Measurements from ENCODE around the gene MTMR11.
"Not testable (repeated sequence)": the region's sequence is repeated elsewhere in the genome, so short reads cannot be mapped to it uniquely, and the experiment has no call there.

The MTMR11 gene

GRCh38 chr1:149936170-149936991 is at the start of gene MTMR11:
Gene MTMR11, minus strand, starts transcription at chr1:149936879. Its CDS starts 232 bp downstream, at chr1:149936647.
- peak in 1 of 2 experiments; percentile 41 for DNase-seq

DNA sequence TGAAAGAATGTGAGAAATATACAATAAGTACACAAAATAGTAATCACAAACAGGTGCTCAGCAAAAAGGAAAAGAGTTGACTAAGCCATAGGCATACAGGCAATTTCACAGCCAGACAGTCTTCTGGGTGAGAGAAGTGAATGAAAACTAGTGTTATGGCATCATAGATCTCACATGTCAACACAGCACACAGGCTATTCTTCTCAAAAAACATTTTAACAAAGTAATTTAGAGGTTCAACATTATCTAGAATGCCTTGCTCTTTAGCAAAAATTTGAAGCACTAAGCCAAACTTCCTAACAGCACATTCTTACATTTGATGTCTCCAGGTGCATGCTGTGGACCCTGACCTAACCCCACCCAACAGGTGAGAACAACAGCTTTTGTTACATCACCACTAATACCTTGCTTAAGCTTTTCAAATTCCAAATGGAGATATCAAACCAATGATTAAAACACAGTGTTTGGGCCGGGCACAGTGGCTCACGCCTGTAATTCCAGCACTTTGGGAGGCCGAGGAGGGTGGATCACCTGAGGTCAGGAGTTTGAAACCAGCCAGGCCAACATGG is 43.4 kb upstream of the MTMR11 start:
- DNase-seq, result no peak

DNA sequence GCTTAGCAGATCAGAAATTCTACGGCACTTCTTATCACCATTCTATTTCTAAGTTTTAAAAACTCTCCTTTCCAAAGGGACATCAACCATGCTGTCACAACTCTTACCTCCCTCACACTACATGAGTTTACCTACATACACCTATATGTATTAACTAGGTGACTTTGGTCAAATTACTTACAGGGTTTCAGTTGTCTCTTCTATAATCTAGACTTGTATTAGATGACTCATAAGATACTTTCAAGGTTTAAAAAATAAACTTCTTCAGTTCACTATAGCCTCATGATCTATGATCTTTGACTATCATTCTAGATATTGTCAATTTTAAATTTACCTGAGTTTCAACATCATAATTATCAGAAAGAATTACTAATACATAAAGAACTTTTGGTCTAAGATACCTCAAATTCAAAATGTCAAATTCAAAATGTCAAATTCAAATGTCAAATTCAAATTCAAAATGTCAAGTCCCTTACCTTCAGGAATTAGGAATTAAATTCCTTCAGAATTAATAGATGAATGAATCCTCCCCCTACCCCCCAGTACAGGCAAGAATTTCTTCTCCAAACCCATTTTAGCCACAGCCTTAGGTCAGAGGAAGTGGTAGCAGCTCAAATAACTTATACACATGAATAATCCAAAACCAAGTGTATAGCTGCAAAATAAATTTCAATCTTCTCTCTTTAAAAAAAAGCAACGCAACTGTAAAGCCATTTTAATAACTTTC is 42.7 kb upstream of the MTMR11 start:
- DNase-seq, result no peak

DNA sequence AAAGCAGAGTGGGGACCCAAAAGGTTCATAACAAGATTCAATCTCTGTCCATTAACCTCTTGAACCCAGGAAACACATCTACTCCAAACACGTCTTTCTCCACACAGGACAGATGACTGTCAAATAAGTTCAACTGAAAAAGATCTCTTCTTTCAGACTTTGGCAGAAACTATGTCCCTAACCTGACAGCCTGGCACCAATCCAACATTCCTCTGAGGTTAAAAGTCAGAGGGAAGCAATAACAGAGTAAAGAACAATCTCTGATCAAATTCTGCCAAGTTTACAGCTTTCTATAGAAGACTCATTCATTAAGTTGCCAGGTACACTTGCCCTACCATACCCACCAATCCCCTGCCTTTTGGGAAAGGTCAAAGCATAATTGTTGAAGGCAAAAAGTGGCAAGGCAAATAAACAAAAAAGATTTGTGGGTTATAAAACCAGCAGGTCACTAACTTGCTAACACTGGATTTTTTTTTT is 41.9 kb upstream of the MTMR11 start:
- no peak for DNase-seq

GRCh38 chr1:149977345-149977744 is 40.7 kb upstream of the MTMR11 start:
- no peak for DNase-seq

DNA sequence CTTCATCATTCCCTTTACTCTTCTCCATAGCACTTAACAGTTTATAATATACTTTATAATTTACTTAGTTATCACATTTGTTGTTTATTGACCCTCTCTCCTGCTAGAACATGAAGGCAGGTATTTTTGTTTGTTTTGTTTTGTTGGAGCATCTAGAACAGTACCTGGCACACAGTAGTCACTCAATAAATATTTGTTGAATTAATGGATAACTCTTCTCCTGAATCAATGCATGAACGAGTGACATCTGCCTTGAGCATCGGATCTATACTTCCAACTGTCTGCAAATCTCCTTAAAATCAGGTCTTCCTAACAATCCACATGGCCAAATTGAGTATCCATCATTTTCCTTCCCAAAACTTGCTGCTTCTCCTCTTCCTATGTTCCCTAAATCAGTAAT is 35.9 kb upstream of the MTMR11 start:
- no peak for DNase-seq

- DNase-seq, result no peak
Measured at GRCh38 chr1:149967646-149968045, 31.0 kb upstream of the MTMR11 start.

DNA sequence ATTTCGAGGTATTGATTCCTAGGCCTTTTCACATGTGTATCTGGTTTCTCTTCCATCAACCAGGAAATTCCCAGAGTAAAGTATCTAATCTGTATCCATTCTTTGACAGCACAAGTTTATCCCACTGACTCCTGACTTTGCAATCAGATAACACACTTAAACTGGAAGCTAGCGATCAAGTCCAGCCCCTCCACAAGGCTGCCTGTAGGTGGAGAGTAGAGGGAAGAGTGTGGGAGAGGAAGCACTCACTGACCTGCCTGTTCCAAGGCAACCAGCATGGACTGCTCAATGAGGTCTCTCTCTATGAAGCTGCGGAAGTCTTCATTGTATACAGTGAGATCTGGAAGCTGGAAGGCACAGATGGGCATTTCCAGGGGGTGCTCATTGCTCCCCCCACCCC is 30.4 kb upstream of the MTMR11 start:
- DNase-seq, result no peak

DNA sequence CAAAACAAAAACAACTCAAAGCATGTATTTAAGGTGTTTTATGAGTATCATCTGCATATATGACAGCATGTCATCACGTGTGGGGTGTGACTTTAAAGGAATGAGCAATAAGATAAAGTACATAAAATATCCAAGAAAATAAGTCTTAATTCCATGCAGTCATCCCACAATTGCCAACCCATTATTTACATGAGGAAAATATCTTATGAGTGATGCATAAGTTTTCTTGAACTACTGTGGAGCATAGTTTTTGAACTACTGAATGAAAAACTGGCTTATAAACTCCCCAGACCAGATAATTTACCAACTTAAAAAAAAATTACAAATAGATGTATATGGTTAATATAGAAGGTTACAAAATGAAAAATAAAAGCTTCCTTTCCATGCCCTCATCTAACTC is 29.7 kb upstream of the MTMR11 start:
- no peak for DNase-seq

DNA sequence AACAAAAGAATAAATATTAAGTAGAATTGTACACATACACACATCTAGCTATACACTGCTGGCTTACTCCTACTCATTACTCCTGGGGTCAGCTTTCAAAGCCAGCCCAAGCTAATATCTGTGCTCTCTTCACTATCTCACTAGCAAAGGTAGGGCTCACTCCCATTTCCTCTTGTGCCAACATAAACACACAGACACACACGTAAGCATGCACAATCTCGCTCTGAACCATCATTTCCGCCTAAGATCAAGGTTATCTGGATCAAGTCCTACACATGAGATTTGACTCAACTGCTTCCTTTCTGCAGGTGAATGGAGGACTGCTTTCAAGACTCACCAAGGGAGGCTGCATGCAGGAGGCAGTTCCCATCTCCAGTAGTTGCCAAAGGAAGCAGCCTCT is 28.8 kb upstream of the MTMR11 start:
- DNase-seq, result no peak

- DNase-seq, result no peak
Measured at GRCh38 chr1:149963358-149963757, 26.7 kb upstream of the MTMR11 start.

- no peak for DNase-seq
Measured at GRCh38 chr1:149962736-149963135, 26.1 kb upstream of the MTMR11 start.

DNA sequence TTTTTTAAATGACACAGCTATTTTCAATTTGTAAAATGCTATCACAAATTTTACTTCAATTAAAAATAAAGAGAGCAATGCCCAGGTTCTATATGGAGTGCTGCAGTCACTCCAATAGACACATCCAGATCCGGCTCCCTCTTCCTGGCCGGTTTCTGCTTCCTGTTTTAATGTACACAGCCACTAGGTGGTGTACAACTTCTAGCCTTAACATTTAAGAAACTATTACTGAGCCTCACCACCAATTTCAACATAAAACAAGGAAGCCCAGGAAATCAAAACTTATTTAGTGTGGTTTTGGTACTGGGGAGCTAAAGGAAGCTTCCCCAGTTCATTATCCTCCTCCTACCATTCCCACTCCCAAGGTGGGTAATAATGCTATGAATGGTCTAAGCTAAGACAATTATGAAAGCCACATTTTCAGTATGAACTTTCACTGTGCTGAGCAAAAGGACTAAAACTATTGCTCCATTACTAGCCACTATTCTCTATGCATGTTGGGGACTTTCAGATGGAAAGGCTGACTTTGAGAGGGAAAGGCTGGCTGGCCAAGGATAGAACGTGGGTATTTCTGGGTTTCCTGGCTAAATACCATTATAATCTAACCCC is 25.5 kb upstream of the MTMR11 start:
- DNase-seq, result peak; percentile 39 to 63

DNA sequence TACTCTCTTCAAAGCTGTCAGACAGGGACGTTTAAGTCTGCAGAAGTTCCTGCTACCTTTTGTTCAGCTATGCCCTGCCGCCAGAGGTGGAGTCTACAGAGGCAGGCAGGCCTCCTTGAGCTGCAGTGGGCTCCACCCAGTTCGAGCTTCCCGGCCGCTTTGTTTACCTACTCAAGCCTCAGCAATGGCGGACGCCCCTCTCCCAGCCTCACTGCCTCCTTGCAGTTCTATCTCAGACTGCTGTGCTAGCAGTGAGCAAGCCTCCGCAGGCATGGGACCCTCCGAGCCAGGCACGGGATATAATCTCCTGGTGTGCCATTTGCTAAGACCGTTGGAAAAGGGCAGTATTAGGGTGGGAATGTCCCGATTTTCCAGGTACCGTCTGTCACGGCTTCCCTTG is 20.9 kb upstream of the MTMR11 start:
- not testable (repeated sequence) for DNase-seq

DNA sequence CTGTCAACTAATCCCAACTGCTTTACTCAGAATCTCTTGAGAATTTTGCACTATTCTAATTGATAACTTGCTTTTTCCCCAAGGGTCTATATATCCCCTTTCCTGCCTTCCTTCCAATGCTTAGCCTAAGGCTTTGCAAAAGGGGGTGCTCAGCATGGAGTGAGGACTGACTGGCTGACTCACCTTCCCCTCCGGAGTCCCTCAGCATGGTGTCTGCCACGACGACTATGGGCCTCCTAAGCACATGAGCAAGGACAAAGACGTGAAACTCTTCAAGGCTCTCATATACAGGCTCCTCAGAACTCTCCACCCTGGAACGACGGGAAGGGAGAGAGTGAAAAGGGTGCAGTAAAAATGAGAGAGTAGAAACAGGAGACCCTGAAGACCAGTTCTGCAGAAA is 13.2 kb upstream of the MTMR11 start:
- DNase-seq, result no peak

- no peak for DNase-seq
Measured at GRCh38 chr1:149945206-149945605, 8.5 kb upstream of the MTMR11 start.

GRCh38 chr1:149942885-149943284 is 6.2 kb upstream of the MTMR11 start:
- no peak for DNase-seq

DNA sequence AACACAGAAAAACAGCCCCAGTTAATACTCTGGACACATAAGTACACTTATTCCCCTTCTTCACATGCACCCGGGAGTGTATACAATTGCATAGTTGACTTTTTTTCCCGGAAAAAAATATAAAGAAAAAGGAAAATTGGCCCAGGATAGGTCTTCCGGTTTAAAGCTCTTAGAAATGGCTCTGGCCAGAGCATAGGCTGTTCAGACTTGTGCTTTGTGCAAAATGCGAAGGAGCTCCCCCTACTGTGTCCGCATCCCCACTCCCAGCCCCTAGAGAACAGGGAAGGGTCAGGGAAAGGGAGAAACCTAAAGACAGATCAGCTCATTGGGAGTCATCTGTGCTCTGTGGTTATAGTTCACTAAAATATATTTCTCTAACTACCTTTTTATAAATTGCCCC is 5.5 kb upstream of the MTMR11 start:
- peak in 1 of 2 experiments; percentile 25 for DNase-seq

DNA sequence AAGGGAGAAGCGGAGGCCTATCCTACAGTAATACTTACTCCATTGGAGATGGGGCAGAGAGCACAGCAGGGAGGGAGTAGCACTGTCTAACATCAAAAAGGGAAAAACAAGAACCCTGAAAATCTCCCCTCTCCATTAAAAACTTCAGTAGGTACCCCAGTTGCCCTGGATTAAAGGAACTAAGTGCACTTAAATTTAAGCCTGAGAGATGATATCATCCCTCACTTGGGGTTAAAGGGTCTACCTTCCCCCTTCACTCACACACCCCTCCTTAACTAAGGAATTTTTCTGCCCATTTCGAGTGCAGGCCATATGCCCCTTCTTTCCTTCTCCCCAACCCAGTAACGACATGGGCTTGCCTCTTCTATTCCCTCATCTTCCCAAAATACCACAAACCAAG is 3.7 kb upstream of the MTMR11 start:
- no peak for DNase-seq

- not testable (repeated sequence) for DNase-seq
Measured at GRCh38 chr1:149938668-149939003, 2.0 kb upstream of the MTMR11 start.

DNA sequence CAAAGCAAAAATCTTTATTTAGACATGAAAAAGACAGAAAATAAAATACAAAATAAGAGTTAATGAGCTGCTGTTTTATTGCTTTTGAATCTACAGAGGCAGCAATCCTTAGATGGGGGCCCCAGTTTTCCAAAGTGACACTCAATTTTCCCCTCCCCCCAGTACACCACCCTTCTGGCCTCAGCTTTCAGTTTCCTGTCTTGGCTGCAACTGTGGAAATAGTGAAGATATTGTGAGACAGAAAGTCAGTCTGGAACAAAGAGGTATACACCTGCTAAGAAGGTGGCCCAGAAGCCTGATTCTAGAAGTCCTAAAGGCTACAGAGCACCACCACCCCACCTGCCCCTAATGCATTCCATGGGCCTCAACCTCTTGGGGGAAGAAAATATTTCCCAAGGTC is 1.1 kb upstream of the MTMR11 start:
- no peak for DNase-seq

GRCh38 chr1:149936992-149937705 is 470 bp upstream of the MTMR11 start:
- peak; percentile 29 to 58 for DNase-seq

DNA sequence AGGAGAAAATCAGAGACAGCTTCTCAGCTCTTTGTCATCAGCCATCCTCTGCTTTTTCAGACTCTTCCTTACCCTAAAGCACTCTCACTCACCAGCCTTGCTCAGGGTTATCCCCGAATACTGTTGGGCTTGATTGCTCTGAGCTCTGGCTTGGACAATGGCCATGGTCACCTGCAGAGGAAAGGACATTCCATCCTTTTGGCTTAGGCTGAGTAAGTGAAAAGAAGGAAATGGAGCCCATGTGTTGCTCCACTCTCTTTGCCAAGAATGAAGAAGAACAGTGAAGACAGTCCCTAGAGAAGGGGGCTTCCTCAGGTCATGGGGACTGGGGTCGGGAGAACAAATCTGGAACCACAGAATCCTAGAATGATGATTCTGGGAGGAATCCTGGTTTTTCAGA is 2.3 kb downstream of the MTMR11 start:
- DNase-seq, result no peak

Data from NCI-H446 (cell line).